ENCODE data around the gene RNF32. TPM values are rescaled to one million over a fixed set of nuclear protein-coding genes. Genes with fewer than 3 reads are reported as not detected.

RNF32 gene
- total RNA-seq, 4 donors from 2014 or later: 0.85 TPM; not detected in 3

- intact Hi-C loops (cut with DNase I; ENCODE audit: low total_unique reads): no loop called here
- no peak overlapping the region for H3K4me3 ChIP-seq
- H3K27ac ChIP-seq: no peak overlapping the region
- H3K4me1 ChIP-seq: no peaks in the 10 kb centered on the region
- ATAC-seq (no peak), DNase-seq (no peak)
- no peaks in the 10 kb centered on the region for H3K36me3 ChIP-seq
- no peaks in the 10 kb centered on the region for H3K27me3 ChIP-seq
- in situ Hi-C loops (cut with MboI; ENCODE audit: low sequenced_read_pairs in 4 of 4): no loop called here
- no peak for TF ChIP-seq CTCF (IDR thresholded peaks at IDR 0.05 in 4 of 5, conservative IDR thresholded peaks at IDR 0.05 in 1 of 5)
- H3K9me3 ChIP-seq: peaks cover 0 to 9% (median 0%) of the 10 kb centered on the region in 3 donors
Observed at GRCh38 chr7:156625580-156625979, 15.0 kb upstream of the RNF32 start.

GRCh38 chr7:156626220-156626895 lies 14.2 kb upstream of the RNF32 start:
- Histone ChIP-seq H3K4me1 (no peaks in the 10 kb centered on the region), H3K27me3 (no peaks in the 10 kb centered on the region), H3K4me3 (no peak overlapping the region), H3K9me3 (peaks cover 0 to 9% (median 0%) of the 10 kb centered on the region in 3 donors), H3K27ac (no peak overlapping the region), H3K36me3 (no peaks in the 10 kb centered on the region)
- no peak for TF ChIP-seq POLR2A (IDR thresholded peaks at IDR 0.05)
- no peak for TF ChIP-seq CTCF (IDR thresholded peaks at IDR 0.05 in 4 of 5, conservative IDR thresholded peaks at IDR 0.05 in 1 of 5)
- in situ Hi-C loops (cut with MboI; ENCODE audit: low sequenced_read_pairs in 4 of 4) (no loop called here), intact Hi-C loops (cut with DNase I; ENCODE audit: low total_unique reads) (no loop called here)
- no peak for DNase-seq
- no peak for ATAC-seq

GRCh38 chr7:156628562-156628961 lies 12.0 kb upstream of the RNF32 start:
- H3K27me3 ChIP-seq: no peaks in the 10 kb centered on the region
- DNase-seq (no peak), ATAC-seq (no peak)
- intact Hi-C loops (cut with DNase I; ENCODE audit: low total_unique reads) (no loop called here), in situ Hi-C loops (cut with MboI; ENCODE audit: low sequenced_read_pairs in 4 of 4) (no loop called here)
- peaks cover 0 to 9% (median 0%) of the 10 kb centered on the region in 3 donors for H3K9me3 ChIP-seq
- H3K4me1 ChIP-seq: no peaks in the 10 kb centered on the region
- H3K27ac ChIP-seq: no peak overlapping the region
- TF ChIP-seq CTCF (IDR thresholded peaks at IDR 0.05 in 4 of 5, conservative IDR thresholded peaks at IDR 0.05 in 1 of 5) (no peak), POLR2A (IDR thresholded peaks at IDR 0.05) (no peak)
- no peak overlapping the region for H3K4me3 ChIP-seq
- H3K36me3 ChIP-seq: no peaks in the 10 kb centered on the region

GRCh38 chr7:156629873-156630272 lies 10.7 kb upstream of the RNF32 start:
- no peaks in the 10 kb centered on the region for H3K4me1 ChIP-seq
- H3K4me3 ChIP-seq: no peak overlapping the region
- no peak overlapping the region for H3K27ac ChIP-seq
- H3K9me3 ChIP-seq: peaks cover 0 to 9% (median 0%) of the 10 kb centered on the region in 3 donors
- H3K27me3 ChIP-seq: no peaks in the 10 kb centered on the region
- ATAC-seq (no peak), DNase-seq (no peak)
- no peaks in the 10 kb centered on the region for H3K36me3 ChIP-seq
- in situ Hi-C loops (cut with MboI; ENCODE audit: low sequenced_read_pairs in 4 of 4): no loop called here
- intact Hi-C loops (cut with DNase I; ENCODE audit: low total_unique reads): no loop called here
- TF ChIP-seq POLR2A (IDR thresholded peaks at IDR 0.05) (no peak), CTCF (IDR thresholded peaks at IDR 0.05 in 4 of 5, conservative IDR thresholded peaks at IDR 0.05 in 1 of 5) (no peak)

DNA sequence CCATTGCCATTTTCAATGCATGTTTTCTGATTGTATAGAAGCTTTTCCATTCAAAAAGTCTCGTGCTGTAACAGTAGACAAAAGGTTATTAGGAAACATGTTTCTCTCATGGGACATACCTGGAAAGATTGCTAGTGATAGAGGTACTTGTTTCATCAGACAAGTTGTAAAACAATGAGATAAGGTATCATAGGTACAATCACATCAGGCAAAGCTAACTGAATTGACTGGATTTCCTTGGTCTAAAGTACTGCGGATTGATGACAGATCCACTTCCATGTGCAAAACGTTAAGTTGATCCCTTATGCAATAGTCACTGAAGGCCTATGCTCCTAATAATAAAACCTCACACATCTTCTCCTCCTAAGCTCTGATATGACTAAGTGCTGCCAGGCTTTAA lies 6.5 kb upstream of the RNF32 start:
- Histone ChIP-seq H3K4me1 (no peaks in the 10 kb centered on the region), H3K36me3 (no peaks in the 10 kb centered on the region), H3K27me3 (no peaks in the 10 kb centered on the region), H3K27ac (no peak overlapping the region), H3K4me3 (no peak overlapping the region), H3K9me3 (peaks cover 0 to 1% (median 0%) of the 10 kb centered on the region in 3 donors)
- TF ChIP-seq POLR2A (IDR thresholded peaks at IDR 0.05) (no peak), CTCF (IDR thresholded peaks at IDR 0.05 in 4 of 5, conservative IDR thresholded peaks at IDR 0.05 in 1 of 5) (no peak)
- in situ Hi-C loops (cut with MboI; ENCODE audit: low sequenced_read_pairs in 4 of 4) (no loop called here), intact Hi-C loops (cut with DNase I; ENCODE audit: low total_unique reads) (no loop called here)
- DNase-seq (no peak), ATAC-seq (no peak)
